PC-3 (cell line): ENCODE measurements around the gene SOWAHC. TPM values are rescaled to one million over a fixed set of nuclear protein-coding genes. Genes with fewer than 3 reads are reported as not detected.
"Not testable (repeated sequence)": the region's sequence is repeated elsewhere in the genome, so short reads cannot be mapped to it uniquely, and the experiment has no call there.

Experiments
- ATAC-seq: fragments of 200-7000 bp; cut with Tn5 transposase; 2 replicates; pipeline ENCODE4 v1.9.1; 2020; ENCODE audit warnings: mild to moderate bottlenecking, moderate library complexity
- BruUV-seq: library from RNA; stranded (reverse); fragments of 400-500 nt; replicated peaks from 2 replicates; lab custom pipeline; 2021; lab: Mats Ljungman, UMichigan
- CTCF ChIA-PET: fragments of 300-600 bp; sonication (Branson Sonifier 250); formaldehyde crosslinking; loops from one replicate; lab custom pipeline; 2022; ENCODE audit warnings: antibody characterized with exemption; lab: Charles Lee
- POLR2A ChIA-PET: fragments of 300-600 bp; sonication (Branson Sonifier 250); formaldehyde crosslinking; loops from one replicate; lab custom pipeline; 2022; ENCODE audit warnings: antibody characterized with exemption; ENCODE audit not compliant: unreplicated experiment; lab: Charles Lee
- DNase-seq: peaks from one replicate; pipeline ENCODE4 v3.0.0-alpha.2; 2015
- H2AFZ ChIP-seq: fragments of 300-600 bp; sonication (generic); 2 replicates; pipeline ENCODE4 v1.6.0; 2016; ENCODE audit warnings: antibody characterized with exemption, low read length
- H3F3A ChIP-seq: fragments of 300-600 bp; sonication (generic); one replicate; pipeline ENCODE4 v1.6.0; 2017; ENCODE audit warnings: antibody characterized with exemption, low read length, control low read depth, mild to moderate bottlenecking; ENCODE audit not compliant: unreplicated experiment
- H3K27ac ChIP-seq: fragments of 300-600 bp; sonication (generic); 2 replicates; pipeline ENCODE4 v1.5.1; 2016; ENCODE audit warnings: mild to moderate bottlenecking, low read length
- H3K27me3 ChIP-seq: fragments of 300-600 bp; sonication (generic); 2 replicates; pipeline ENCODE4 v1.6.1; 2016; ENCODE audit warnings: low read length, mixed read lengths
- H3K36me3 ChIP-seq: fragments of 300-600 bp; sonication (generic); 2 replicates; pipeline ENCODE4 v1.6.1; 2016; ENCODE audit warnings: low read depth, mixed run types, low read length, mixed read lengths
- H3K4me1 ChIP-seq: fragments of 300-600 bp; sonication (generic); 2 replicates; pipeline ENCODE4 v1.5.1; 2016; ENCODE audit warnings: low read length; ENCODE audit not compliant: insufficient read depth
- H3K4me2 ChIP-seq: fragments of 300-600 bp; sonication (generic); 2 replicates; pipeline ENCODE4 v1.6.0; 2016; ENCODE audit warnings: low read length
- H3K4me3 ChIP-seq: fragments of 300-600 bp; sonication (generic); 2 replicates; pipeline ENCODE4 v1.5.1; 2016; ENCODE audit warnings: mild to moderate bottlenecking, low read length, mixed read lengths
- H3K79me2 ChIP-seq: fragments of 300-600 bp; sonication (generic); 2 replicates; pipeline ENCODE4 v1.6.1; 2017; ENCODE audit warnings: low read length, mixed read lengths
- H3K9ac ChIP-seq: fragments of 300-600 bp; sonication (generic); 2 replicates; pipeline ENCODE4 v1.6.0; 2016; ENCODE audit warnings: mild to moderate bottlenecking, low read length
- H3K9me2 ChIP-seq: fragments of 300-600 bp; sonication (generic); replicated peaks from 2 replicates; pipeline ENCODE4 v1.6.1; 2016; ENCODE audit warnings: mixed run types, low read length, mixed read lengths
- H3K9me3 ChIP-seq: fragments of 300-600 bp; sonication (generic); 2 replicates; pipeline ENCODE4 v1.6.1; 2016; ENCODE audit warnings: low read length, mixed read lengths
- H4K20me1 ChIP-seq: fragments of 300-600 bp; sonication (generic); 2 replicates; pipeline ENCODE4 v1.6.1; 2016; ENCODE audit warnings: low read length, mixed read lengths
- CTCF ChIP-seq: fragments of 300-600 bp; sonication (generic); conservative IDR thresholded peaks from 2 replicates; pipeline ENCODE4 v1.5.1; 2017; ENCODE audit warnings: antibody characterized with exemption, low read depth, mild to moderate bottlenecking, low read length
- EZH2 ChIP-seq: fragments of 300-600 bp; sonication (generic); IDR thresholded peaks from one replicate; pipeline ENCODE4 v1.6.1; 2017; ENCODE audit warnings: antibody characterized with exemption, mild to moderate bottlenecking, low read length; ENCODE audit not compliant: unreplicated experiment
- EZH2phosphoT487 ChIP-seq: fragments of 300-600 bp; sonication (generic); IDR thresholded peaks from 2 replicates; pipeline ENCODE4 v1.6.1; 2018; ENCODE audit warnings: mild to moderate bottlenecking, antibody characterized with exemption, low read length, borderline replicate concordance
- intact Hi-C: fragments of 100-400 bp; cut with micrococcal nuclease; formaldehyde crosslinking; loops from 2 replicates; pipeline ENCODE4 v1.9.0; 2023
- total RNA-seq: library from RNA; depleted of rRNA; stranded (reverse); fragments of >200 nt; gene quantifications from 2 replicates; pipeline ENCODE4 v1.2.3, GENCODE V29; 2014

Gene SOWAHC
- total RNA-seq, 1 experiment from 2014 or later, result 27.4 TPM

- BruUV-seq, result no TSS peak
- Histone ChIP-seq H3F3A (no peaks in the 10 kb centered on the region), H3K9me2 (no peaks in the 10 kb centered on the region), H3K27me3 (no peaks in the 10 kb centered on the region), H4K20me1 (no peaks in the 10 kb centered on the region), H3K4me1 (no peaks in the 10 kb centered on the region), H3K27ac (no peak overlapping the region), H3K4me3 (no peak overlapping the region), H3K79me2 (no peaks in the 10 kb centered on the region), H3K9me3 (no peaks in the 10 kb centered on the region), H3K4me2 (no peak overlapping the region), H3K9ac (no peak overlapping the region), H3K36me3 (no peaks in the 10 kb centered on the region), H2AFZ (no peak overlapping the region)
- TF ChIP-seq EZH2 (no peak), EZH2phosphoT487 (no peak), CTCF (no peak)
- intact Hi-C loops, result no loop called here
- ChIA-PET CTCF (no interaction called here), POLR2A (no interaction called here)
- ATAC-seq, result no peak
- DNase-seq, result no peak
Observed at GRCh38 chr2:109623923-109624322, 9.8 kb downstream of the SOWAHC start.

- no peak for DNase-seq
- no peaks in the 10 kb centered on the region for H3K79me2 ChIP-seq
Observed at GRCh38 chr2:109624339-109624738, 10.2 kb downstream of the SOWAHC start.

GRCh38 chr2:109628321-109628720 is 14.2 kb downstream of the SOWAHC start:
- H4K20me1 ChIP-seq, POLR2A ChIA-PET, H3K27ac ChIP-seq, H3F3A ChIP-seq, CTCF ChIA-PET, BruUV-seq, H3K4me1 ChIP-seq, H3K36me3 ChIP-seq, H3K27me3 ChIP-seq, ATAC-seq, H3K9ac ChIP-seq, H3K4me2 ChIP-seq, H3K9me2 ChIP-seq, H3K79me2 ChIP-seq, DNase-seq, intact Hi-C loops, H3K9me3 ChIP-seq, H3K4me3 ChIP-seq, H2AFZ ChIP-seq: not testable (repeated sequence)

More at GRCh38 chr2:109624339-109624738, 10.2 kb downstream of the SOWAHC start:
- Histone ChIP-seq H3K4me3 (no peak overlapping the region), H3K9ac (no peak overlapping the region), H3K9me2 (no peaks in the 10 kb centered on the region), H3K36me3 (no peaks in the 10 kb centered on the region), H3K4me1 (no peaks in the 10 kb centered on the region), H3K4me2 (no peak overlapping the region), H3K9me3 (no peaks in the 10 kb centered on the region), H3K27me3 (no peaks in the 10 kb centered on the region), H3F3A (no peaks in the 10 kb centered on the region), H3K27ac (no peak overlapping the region), H2AFZ (no peak overlapping the region), H4K20me1 (no peaks in the 10 kb centered on the region)
- ChIA-PET CTCF (no interaction called here), POLR2A (no interaction called here)
- intact Hi-C loops, result no loop called here
- no TSS peak for BruUV-seq
- ATAC-seq, result no peak
- TF ChIP-seq EZH2, result no peak
- TF ChIP-seq CTCF, result no peak
- TF ChIP-seq EZH2phosphoT487, result no peak
